CD14-positive monocyte (primary cell): ENCODE results near the gene ZC3H6. TPM values are rescaled to one million over a fixed set of nuclear protein-coding genes. Genes with fewer than 3 reads are reported as not detected.

Source experiments
- DNase-seq, 3 donors: peaks; one replicate each; pipeline ENCODE4 v3.0.0-alpha.2; 2011 to 2022
- H2AFZ ChIP-seq: 2 replicates; pipeline ENCODE4 v1.6.0; 2012; ENCODE audit warnings: mild to moderate bottlenecking, low read depth, low read length, inconsistent platforms; ENCODE audit not compliant: insufficient read depth, poor library complexity, severe bottlenecking
- H3K27ac ChIP-seq, 2 donors: 1 replicate in 1 of 2; 2 replicates in 1 of 2; pipeline ENCODE4 v1.5.1; 2012 to 2013; ENCODE audit warnings: low read length in 2 of 2, control low read depth in 1 of 2, inconsistent platforms in 1 of 2, low read depth in 1 of 2, mild to moderate bottlenecking in 1 of 2
- H3K27me3 ChIP-seq, 2 donors: one replicate each; pipeline versions ENCODE4 v1.6.0 to v1.6.1; 2011 to 2013; ENCODE audit warnings: low read length in 2 of 2; ENCODE audit not compliant: control insufficient read depth in 2 of 2, insufficient read depth in 2 of 2
- H3K36me3 ChIP-seq, 2 donors: replicated peaks in 1 of 2; 1 replicate in 1 of 2; 2 replicates in 1 of 2; pipeline versions ENCODE4 v1.5.1 to v1.6.1; 2012 to 2013; ENCODE audit warnings: low read length in 2 of 2, control low read depth in 1 of 2, inconsistent platforms in 1 of 2, mild to moderate bottlenecking in 1 of 2; ENCODE audit not compliant: insufficient read depth in 2 of 2, control insufficient read depth in 1 of 2
- H3K4me1 ChIP-seq, 2 donors: 1 replicate in 1 of 2; 2 replicates in 1 of 2; pipeline versions ENCODE4 v1.5.1 to v1.6.1; 2012 to 2013; ENCODE audit warnings: low read length in 2 of 2, control low read depth in 1 of 2, inconsistent platforms in 1 of 2, mild to moderate bottlenecking in 1 of 2, moderate library complexity in 1 of 2; ENCODE audit not compliant: insufficient read depth in 2 of 2, control insufficient read depth in 1 of 2
- H3K4me2 ChIP-seq: replicated peaks from 2 replicates; pipeline ENCODE3; 2012; ENCODE audit warnings: low read length, moderate library complexity, mild to moderate bottlenecking; ENCODE audit not compliant: poor library complexity, severe bottlenecking; ENCODE audit errors: extremely low read depth
- H3K4me3 ChIP-seq, 3 experiments: fragments of 200-600 bp in 1 of 3; sonication (generic) in 1 of 3; replicated peaks in 1 of 3; 1 replicate in 2 of 3; 2 replicates in 1 of 3; pipeline ENCODE4 v1.5.1; 2011 to 2013; ENCODE audit warnings: low read length in 3 of 3, mild to moderate bottlenecking in 3 of 3, control low read depth in 2 of 3, low read depth in 2 of 3, inconsistent platforms in 1 of 3, moderate library complexity in 1 of 3
- H3K79me2 ChIP-seq: 2 replicates; pipeline ENCODE4 v1.6.0; 2012; ENCODE audit warnings: mild to moderate bottlenecking, control low read depth, inconsistent platforms, low read length, moderate library complexity; ENCODE audit not compliant: insufficient read depth
- H3K9ac ChIP-seq: 2 replicates; pipeline ENCODE4 v1.6.0; 2017; ENCODE audit warnings: low read length, mild to moderate bottlenecking; ENCODE audit not compliant: insufficient read depth, poor library complexity, severe bottlenecking
- H3K9me3 ChIP-seq, 2 donors: replicated peaks in 1 of 2; 1 replicate in 1 of 2; 2 replicates in 1 of 2; pipeline versions ENCODE4 v1.5.1 to v1.6.1; 2012 to 2013; ENCODE audit warnings: low read length in 2 of 2, control low read depth in 1 of 2; ENCODE audit not compliant: control insufficient read depth in 1 of 2, insufficient read depth in 1 of 2
- H4K20me1 ChIP-seq: 2 replicates; pipeline ENCODE4 v1.6.0; 2012; ENCODE audit warnings: mild to moderate bottlenecking, low read length, control low read depth, moderate library complexity; ENCODE audit not compliant: insufficient read depth
- H3K27ac Mint-ChIP-seq, 7 donors: one replicate each; pipeline ENCODE4 v1.8.0; 2020; ENCODE audit warnings: mild to moderate bottlenecking in 7 of 7, mixed read lengths in 7 of 7, moderate library complexity in 6 of 7, inconsistent platforms in 2 of 7
- H3K27me3 Mint-ChIP-seq, 3 donors: one replicate each; pipeline ENCODE4 v1.8.0; 2021 to 2022; ENCODE audit warnings: low read depth in 3 of 3, mild to moderate bottlenecking in 3 of 3, mixed read lengths in 3 of 3, moderate library complexity in 3 of 3, inconsistent platforms in 1 of 3
- H3K36me3 Mint-ChIP-seq, 2 donors: one replicate each; pipeline ENCODE4 v1.8.0; 2020; ENCODE audit warnings: mixed read lengths in 2 of 2, inconsistent platforms in 1 of 2, mild to moderate bottlenecking in 1 of 2
- H3K4me1 Mint-ChIP-seq: one replicate; pipeline ENCODE4 v1.8.0; 2020; ENCODE audit warnings: mild to moderate bottlenecking, mixed read lengths
- H3K4me3 Mint-ChIP-seq, 2 donors: one replicate each; pipeline ENCODE4 v1.8.0; 2020; ENCODE audit warnings: mild to moderate bottlenecking in 2 of 2, mixed read lengths in 2 of 2, moderate library complexity in 1 of 2
- H3K9me3 Mint-ChIP-seq, 7 donors: one replicate each; pipeline ENCODE4 v1.8.0; 2020 to 2022; ENCODE audit warnings: mixed read lengths in 7 of 7, mild to moderate bottlenecking in 6 of 7, moderate library complexity in 6 of 7, inconsistent platforms in 2 of 7
- CTCF ChIP-seq: fragments of 200-600 bp; IDR thresholded peaks from one replicate; pipeline ENCODE4 v1.8.0; 2022; ENCODE audit warnings: antibody characterized with exemption, mild to moderate bottlenecking
- WGBS: methylation state at CpG from one replicate; pipeline ENCODE4 v1.1.5; 2013; ENCODE audit warnings: missing lambda C conversion rate; ENCODE audit not compliant: insufficient coverage; 5-methylcytosine and 5-hydroxymethylcytosine counted together
- intact Hi-C, 2 donors: fragments of 100-400 bp; cut with micrococcal nuclease; formaldehyde crosslinking; loops; one replicate each; pipeline versions ENCODE4 v1.15.0 to v1.15.1; 2023
- polyA plus RNA-seq, 3 donors: library from polyadenylated mRNA; depleted of rRNA in 1 of 3; unstranded in 2 of 3; stranded (reverse) in 1 of 3; fragments of 300-500 nt in 2 of 3; fragments of >200 nt in 1 of 3; fragmentation: Illumina TruSeq in 2 of 3; gene quantifications; 1 replicate in 2 of 3; 2 replicates in 1 of 3; pipeline ENCODE4 v1.2.3, GENCODE V29; 2012 to 2021

The ZC3H6 gene
- polyA plus RNA-seq, 3 donors = 2.1 to 2.5 (median 2.4) TPM

GRCh38 chr2:112257575-112257974, 17.8 kb upstream of the ZC3H6 start:
- 83% methylated on average over 4 of the region's 4 CpGs for WGBS
- H3K27me3 Mint-ChIP-seq = peaks cover 2 to 3% (median 2%) of the 10 kb centered on the region in 3 donors
- peak overlapping the region in 5 of 7 donors; percentile 18 to 50 (median 48) for H3K27ac Mint-ChIP-seq

More at GRCh38 chr2:112257575-112257974, 17.8 kb upstream of the ZC3H6 start:
- Histone ChIP-seq H3K4me3 (no peak overlapping the region), H3K9ac (no peak overlapping the region), H3K36me3 (no peaks in the 10 kb centered on the region), H3K9me3 (peaks cover 0 to 1% of the 10 kb centered on the region in 2 donors), H3K27me3 (no peaks in the 10 kb centered on the region), H3K4me1 (peaks cover 39 to 50% of the 10 kb centered on the region in 2 donors), H3K27ac (no peak overlapping the region), H3K79me2 (peaks cover 16% of the 10 kb centered on the region), H4K20me1 (no peaks in the 10 kb centered on the region), H3K4me2 (no peak overlapping the region), H2AFZ (peak overlapping the region; percentile 1)
- peaks cover 44% of the 10 kb centered on the region for H3K4me1 Mint-ChIP-seq
- peak; percentile 51 to 79 (median 63) for DNase-seq
- no peaks in the 10 kb centered on the region for H3K36me3 Mint-ChIP-seq
- H3K9me3 Mint-ChIP-seq = peaks cover 0 to 7% (median 3%) of the 10 kb centered on the region in 7 donors
- H3K4me3 Mint-ChIP-seq = no peak overlapping the region
- intact Hi-C loops = loop anchor here (5.0 to 10.0 kb wide), 3 partner anchors 177 to 285 kb away; partner anchors contain the start of genes RGPD8 (in 2 of the 2), POLR1B (in 1 of the 2) and TMEM87B (in 1 of the 2)
- TF ChIP-seq CTCF = no peak
